IMR-90 (cell line): Measurements from ENCODE around the gene RFC3. TPM values are rescaled to one million over a fixed set of nuclear protein-coding genes. Genes with fewer than 3 reads are reported as not detected.

ENCODE experiments used
- ATAC-seq: fragments of 200-7000 bp; cut with Tn5 transposase; 2 replicates; pipeline ENCODE4 v1.9.1; 2020; ENCODE audit warnings: low read depth, mild to moderate bottlenecking, moderate library complexity
- BruUV-seq: library from RNA; stranded (reverse); fragments of 400-500 nt; replicated peaks from 2 replicates; lab custom pipeline; 2021; lab: Mats Ljungman, UMichigan
- CTCF ChIA-PET: fragments of 300-600 bp; formaldehyde crosslinking; extraction: SDS; loops from one replicate; lab custom pipeline; 2021; ENCODE audit warnings: antibody characterized with exemption; lab: Yijun Ruan, JAX
- POLR2A ChIA-PET: fragments of 300-600 bp; sonication (Branson Sonifier 250); formaldehyde crosslinking; loops from one replicate; lab custom pipeline; 2022; ENCODE audit warnings: antibody characterized with exemption; ENCODE audit not compliant: unreplicated experiment; lab: Charles Lee
- DNase-seq: peaks from one replicate; pipeline ENCODE4 v3.0.0; 2013
- H2AFZ ChIP-seq: replicated peaks from 2 replicates; pipeline ENCODE3; 2013; ENCODE audit warnings: low read length, mild to moderate bottlenecking; ENCODE audit not compliant: poor library complexity
- H2AK5ac ChIP-seq: 2 replicates; pipeline ENCODE4 v1.6.1; 2013; ENCODE audit warnings: low read depth, low read length, inconsistent platforms
- H2AK9ac ChIP-seq: replicated peaks from 2 replicates; pipeline ENCODE3; 2013; ENCODE audit warnings: mild to moderate bottlenecking, low read depth, low read length, moderate library complexity; ENCODE audit not compliant: poor library complexity
- H2BK120ac ChIP-seq: 2 replicates; pipeline ENCODE4 v1.6.1; 2013; ENCODE audit warnings: low read depth, low read length, inconsistent platforms
- H2BK15ac ChIP-seq: 3 replicates; pipeline ENCODE4 v1.6.1; 2013; ENCODE audit warnings: low read depth, low read length, inconsistent platforms
- H2BK20ac ChIP-seq: 2 replicates; pipeline ENCODE4 v1.6.1; 2013; ENCODE audit warnings: low read depth, mild to moderate bottlenecking, inconsistent platforms, low read length, moderate library complexity
- H2BK5ac ChIP-seq: 2 replicates; pipeline ENCODE4 v1.6.1; 2013; ENCODE audit warnings: mild to moderate bottlenecking, low read depth, low read length, inconsistent platforms; ENCODE audit not compliant: poor library complexity, severe bottlenecking
- H3K14ac ChIP-seq: replicated peaks from 2 replicates; pipeline ENCODE4 v1.6.1; 2013; ENCODE audit warnings: low read depth, low read length, inconsistent platforms
- H3K18ac ChIP-seq: 2 replicates; pipeline ENCODE4 v1.6.1; 2013; ENCODE audit warnings: low read depth, low read length, control low read depth
- H3K23ac ChIP-seq: 2 replicates; pipeline ENCODE4 v1.6.1; 2013; ENCODE audit warnings: low read depth, low read length, inconsistent platforms
- H3K27ac ChIP-seq: 2 replicates; pipeline ENCODE4 v1.5.1; 2013; ENCODE audit warnings: mild to moderate bottlenecking, control low read depth, low read length; ENCODE audit not compliant: insufficient read depth
- H3K27me3 ChIP-seq: 2 replicates; pipeline ENCODE4 v1.6.1; 2013; ENCODE audit warnings: low read length; ENCODE audit not compliant: control insufficient read depth, insufficient read depth
- H3K36me3 ChIP-seq: 2 replicates; pipeline ENCODE4 v1.6.1; 2013; ENCODE audit warnings: low read length, mixed read lengths; ENCODE audit not compliant: control insufficient read depth, insufficient read depth
- H3K4ac ChIP-seq: 2 replicates; pipeline ENCODE4 v1.6.1; 2013; ENCODE audit warnings: low read depth, low read length, inconsistent platforms
- H3K4me1 ChIP-seq: 2 replicates; pipeline ENCODE4 v1.6.1; 2013; ENCODE audit warnings: low read length, mixed read lengths; ENCODE audit not compliant: control insufficient read depth, insufficient read depth
- H3K4me2 ChIP-seq: 2 replicates; pipeline ENCODE4 v1.6.1; 2013; ENCODE audit warnings: low read depth, mild to moderate bottlenecking, control low read depth, low read length, moderate library complexity
- H3K4me3 ChIP-seq: 2 replicates; pipeline ENCODE4 v1.5.1; 2013; ENCODE audit warnings: low read depth, mild to moderate bottlenecking, control low read depth, low read length, moderate library complexity; ENCODE audit not compliant: insufficient read depth
- H3K56ac ChIP-seq: 2 replicates; pipeline ENCODE4 v1.6.1; 2013; ENCODE audit warnings: low read length, inconsistent platforms; ENCODE audit not compliant: insufficient read depth; ENCODE audit errors: extremely low read depth
- H3K79me1 ChIP-seq, 2 experiments: 2 replicates each; pipeline ENCODE4 v1.6.1; 2013; ENCODE audit warnings: low read length in 2 of 2, inconsistent platforms in 1 of 2, low read depth in 1 of 2
- H3K9ac ChIP-seq: 2 replicates; pipeline ENCODE4 v1.6.1; 2013; ENCODE audit warnings: low read depth, low read length, control low read depth
- H3K9me1 ChIP-seq: 2 replicates; pipeline ENCODE4 v1.6.1; 2013; ENCODE audit warnings: low read length, inconsistent platforms; ENCODE audit not compliant: insufficient read depth
- H3K9me3 ChIP-seq: 2 replicates; pipeline ENCODE4 v1.6.1; 2013; ENCODE audit warnings: low read length; ENCODE audit not compliant: control insufficient read depth, insufficient read depth
- H4K20me1 ChIP-seq: 2 replicates; pipeline ENCODE4 v1.6.1; 2013; ENCODE audit warnings: low read length, inconsistent platforms; ENCODE audit not compliant: insufficient read depth
- H4K5ac ChIP-seq: 2 replicates; pipeline ENCODE4 v1.6.1; 2013; ENCODE audit warnings: mild to moderate bottlenecking, low read depth, low read length, control low read depth
- H4K8ac ChIP-seq, 2 experiments: 2 replicates each; pipeline ENCODE4 v1.6.1; 2013; ENCODE audit warnings: low read depth in 2 of 2, low read length in 2 of 2, control low read depth in 1 of 2, inconsistent platforms in 1 of 2
- H4K91ac ChIP-seq: 2 replicates; pipeline ENCODE4 v1.6.1; 2013; ENCODE audit warnings: low read depth, low read length, inconsistent platforms; ENCODE audit not compliant: insufficient read depth
- CHD1 ChIP-seq: IDR thresholded peaks from 2 replicates; pipeline ENCODE4 v1.6.1; 2012; ENCODE audit warnings: low read depth, low read length, improper control_type of control experiment
- MXI1 ChIP-seq: IDR thresholded peaks from 2 replicates; pipeline ENCODE4 v1.6.1; 2012; ENCODE audit warnings: low read depth, mild to moderate bottlenecking, low read length, moderate library complexity, borderline replicate concordance
- NFE2L2 ChIP-seq: fragments of 150-350 bp; IDR thresholded peaks from 2 replicates; pipeline ENCODE4 v1.6.1; 2016; ENCODE audit warnings: low read depth, mild to moderate bottlenecking, low read length
- POLR2A ChIP-seq: IDR thresholded peaks from 2 replicates; pipeline ENCODE4 v1.6.1; 2012; ENCODE audit warnings: mild to moderate bottlenecking, low read depth, low read length
- RFX5 ChIP-seq: IDR thresholded peaks from 2 replicates; pipeline ENCODE4 v1.8.0; 2012; ENCODE audit warnings: low read depth, mild to moderate bottlenecking, low read length, moderate library complexity
- SMC3 ChIP-seq: fragments of 150-350 bp; IDR thresholded peaks from 2 replicates; pipeline ENCODE4 v1.6.1; 2016; ENCODE audit warnings: low read depth, mild to moderate bottlenecking, antibody characterized with exemption, low read length, moderate library complexity
- WGBS, 2 experiments: methylation state at CpG; one replicate each; pipeline versions ENCODE4 v1.1.5 to v1.1.7; 2013; ENCODE audit warnings: missing lambda C conversion rate in 2 of 2; ENCODE audit not compliant: insufficient read length in 1 of 2; ENCODE audit errors: extremely low coverage in 2 of 2; 5-methylcytosine and 5-hydroxymethylcytosine counted together
- dilution Hi-C: fragments of 300-500 bp; cut with HindIII; formaldehyde crosslinking; loops from one replicate; pipeline ENCODE4 v1.14.3; 2018; ENCODE audit warnings: low sequenced_read_pairs; ENCODE audit not compliant: unreplicated experiment
- in situ Hi-C: fragments of 300-500 bp; cut with MboI; formaldehyde crosslinking; loops from 3 replicates; pipeline ENCODE4 v1.14.3; 2019; ENCODE audit warnings: low sequenced_read_pairs, inconsistent platforms, mixed read lengths
- intact Hi-C: fragments of 100-400 bp; cut with micrococcal nuclease; formaldehyde crosslinking; loops from 2 replicates; pipeline ENCODE4 v1.10.0; 2022
- polyA plus RNA-seq, 3 experiments: library from polyadenylated mRNA; depleted of rRNA; stranded (reverse); fragments of >200 nt; gene quantifications; 2 replicates each; pipeline ENCODE4 v1.2.3, GENCODE V29; 2012; ENCODE audit warnings: low replicate concordance in 1 of 3
- total RNA-seq: library from RNA; depleted of rRNA; stranded (reverse); fragments of >200 nt; gene quantifications from 2 replicates; pipeline ENCODE4 v1.2.3, GENCODE V29; 2012

Gene RFC3
- total and polyA plus RNA-seq, 2 of the 4 experiments (the other 2 are of a cell fraction), result 9.8 to 12.9 TPM

DNA sequence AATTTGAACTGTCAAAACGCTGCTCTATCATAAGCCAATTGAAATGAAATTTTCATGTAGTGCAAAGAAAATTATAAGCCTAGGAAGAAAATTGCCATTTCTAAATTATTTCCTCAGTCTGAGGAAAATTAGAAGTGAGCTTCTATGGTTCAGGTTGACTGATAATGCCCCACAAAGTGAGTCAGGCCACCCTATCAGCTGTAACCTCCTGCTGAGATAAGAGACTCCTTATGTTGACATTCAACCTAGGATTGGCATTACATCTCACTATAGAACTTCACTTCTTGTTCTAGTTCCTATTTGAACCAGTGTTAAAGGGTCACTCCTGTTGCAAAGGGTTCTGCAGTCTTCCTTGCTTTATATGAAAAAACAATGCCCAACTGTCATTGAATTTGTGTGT lies 32.6 kb upstream of the RFC3 start:
- Histone ChIP-seq H4K8ac (no peak overlapping the region), H3K4ac (no peak overlapping the region), H2BK15ac (no peak overlapping the region), H2BK20ac (no peak overlapping the region), H3K4me1 (no peaks in the 10 kb centered on the region), H3K4me3 (no peak overlapping the region), H3K18ac (no peak overlapping the region), H3K9me1 (no peaks in the 10 kb centered on the region), H3K4me2 (no peak overlapping the region), H2BK120ac (no peak overlapping the region), H3K9me3 (no peaks in the 10 kb centered on the region), H2AK5ac (no peak overlapping the region), H4K5ac (no peak overlapping the region), H3K36me3 (no peaks in the 10 kb centered on the region), H3K14ac (no peak overlapping the region), H2AK9ac (no peak overlapping the region), H4K20me1 (no peaks in the 10 kb centered on the region), H3K56ac (no peak overlapping the region), H2BK5ac (no peak overlapping the region), H2AFZ (no peak overlapping the region), H3K23ac (no peak overlapping the region), H3K27me3 (no peaks in the 10 kb centered on the region; the same call in 1 of the 2 replicates), H3K79me1 (no peaks in the 10 kb centered on the region), H4K91ac (no peak overlapping the region), H3K9ac (no peak overlapping the region), H3K27ac (no peak overlapping the region)
- DNase-seq, result no peak
- in situ Hi-C loops, result no loop called here
- CTCF ChIA-PET, result no interaction called here
- intact Hi-C loops, result no loop called here
- ATAC-seq, result no peak
- dilution Hi-C loops, result no loop called here
- POLR2A ChIA-PET, result no interaction called here
- no CpG with 5 or more reads among the region's 1 CpG for WGBS, 2 experiments
- TF ChIP-seq SMC3 (no peak), MXI1 (no peak), RFX5 (no peak), NFE2L2 (no peak), POLR2A (no peak), CHD1 (no peak)
- BruUV-seq, result no TSS peak
